ENCODE results near the gene PKLR.

Gene PKLR

GRCh38 chr1:155272466-155273342, 28.5 kb downstream of the PKLR start:
- no peak for DNase-seq (ENCODE audit: low read depth, low spot score)
- WGBS (ENCODE audit: insufficient coverage, insufficient read length): no CpG with 5 or more reads among the region's 44 CpGs

DNA sequence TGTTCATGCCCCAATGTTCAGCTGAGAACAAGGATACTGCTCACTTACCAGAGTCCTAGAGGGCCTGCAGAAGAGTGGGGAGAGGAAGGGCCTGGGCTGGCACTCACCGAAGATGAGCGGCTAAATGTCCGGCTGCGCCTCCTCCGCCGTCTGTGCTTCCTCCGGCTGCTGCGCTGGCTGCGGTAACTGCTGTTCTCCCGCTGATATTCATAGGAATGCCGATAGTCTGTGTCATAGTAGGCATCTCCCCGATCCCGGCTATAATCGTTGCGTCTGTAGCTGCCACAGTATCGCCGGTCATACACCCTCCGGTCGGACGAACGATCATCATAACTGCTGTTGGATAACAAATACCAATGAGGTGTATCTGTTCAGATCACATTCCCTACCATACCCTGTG, 31.9 kb downstream of the PKLR start:
- WGBS (ENCODE audit: insufficient coverage, insufficient read length): no CpG with 5 or more reads among the region's 21 CpGs
- Histone ChIP-seq H3K27ac (ENCODE audit: low read length) (no peak overlapping the region), H3K4me3 (ENCODE audit: low read length) (no peak overlapping the region), H3K27me3 (ENCODE audit: control insufficient read depth, insufficient read depth, low read length) (no peaks in the 10 kb centered on the region), H3K4me1 (ENCODE audit: control insufficient read depth, insufficient read depth, low read length) (peaks cover 3% of the 10 kb centered on the region; the same call in 1 of the 2 replicates), H3K36me3 (ENCODE audit: control insufficient read depth, insufficient read depth, low read length) (peaks cover 48% of the 10 kb centered on the region), H3K9me3 (ENCODE audit: control insufficient read depth, insufficient read depth, low read length) (no peaks in the 10 kb centered on the region)
- no peak for DNase-seq (ENCODE audit: low read depth, low spot score)

More at GRCh38 chr1:155272466-155273342, 28.5 kb downstream of the PKLR start:
- Histone ChIP-seq H3K27me3 (ENCODE audit: control insufficient read depth, insufficient read depth, low read length) (no peaks in the 10 kb centered on the region), H3K9me3 (ENCODE audit: control insufficient read depth, insufficient read depth, low read length) (no peaks in the 10 kb centered on the region), H3K27ac (ENCODE audit: low read length) (no peak overlapping the region), H3K36me3 (ENCODE audit: control insufficient read depth, insufficient read depth, low read length) (peaks cover 28% of the 10 kb centered on the region), H3K4me1 (ENCODE audit: control insufficient read depth, insufficient read depth, low read length) (peaks cover 3% of the 10 kb centered on the region; the same call in 1 of the 2 replicates), H3K4me3 (ENCODE audit: low read length) (peak overlapping the region; percentile 100)

DNA sequence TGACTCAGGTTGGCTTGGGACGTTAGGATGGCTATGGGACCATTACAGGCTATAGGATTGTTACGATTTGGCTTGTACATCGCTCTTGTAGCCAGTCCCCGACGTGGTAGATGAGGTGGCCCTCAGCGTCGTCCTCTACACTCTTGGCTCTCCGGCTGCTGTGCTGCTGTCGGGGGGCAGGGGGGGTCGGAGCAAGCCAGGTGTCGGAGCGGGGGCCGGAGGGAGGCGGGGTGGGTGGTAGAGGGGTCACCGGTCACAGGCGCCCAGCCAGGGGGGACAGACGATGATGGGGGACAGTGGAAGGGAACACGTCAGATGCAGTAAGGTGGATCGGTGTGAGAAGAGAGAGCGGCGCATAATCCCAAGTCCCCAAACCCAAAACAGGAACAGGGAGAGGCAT, 32.6 kb downstream of the PKLR start:
- Histone ChIP-seq H3K4me3 (ENCODE audit: low read length) (no peak overlapping the region), H3K4me1 (ENCODE audit: control insufficient read depth, insufficient read depth, low read length) (peaks cover under 1% of the 10 kb centered on the region; the same call in 1 of the 2 replicates), H3K9me3 (ENCODE audit: control insufficient read depth, insufficient read depth, low read length) (no peaks in the 10 kb centered on the region), H3K27ac (ENCODE audit: low read length) (no peak overlapping the region), H3K36me3 (ENCODE audit: control insufficient read depth, insufficient read depth, low read length) (peaks cover 54% of the 10 kb centered on the region), H3K27me3 (ENCODE audit: control insufficient read depth, insufficient read depth, low read length) (no peaks in the 10 kb centered on the region)
- WGBS (ENCODE audit: insufficient coverage, insufficient read length): no CpG with 5 or more reads among the region's 21 CpGs
- no peak for DNase-seq (ENCODE audit: low read depth, low spot score)

DNA sequence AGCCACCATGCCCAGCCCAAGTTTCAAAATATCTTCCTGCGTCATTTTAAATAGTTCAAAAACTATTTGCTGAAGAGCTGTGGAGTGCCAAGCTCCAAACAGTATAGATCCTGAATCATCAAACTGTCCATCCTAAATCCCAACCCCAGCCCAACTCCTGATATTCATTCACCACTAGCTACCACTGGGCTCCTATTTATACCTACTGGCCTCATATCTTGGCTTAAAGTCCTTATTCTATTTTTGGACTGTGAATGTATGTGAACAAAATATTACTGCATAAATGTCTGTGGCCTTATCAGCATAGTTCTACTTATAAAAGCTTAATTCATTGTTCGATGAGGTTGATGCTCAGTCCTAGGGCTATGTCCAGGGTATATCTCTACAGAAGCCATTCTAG, 33.9 kb downstream of the PKLR start:
- Histone ChIP-seq H3K4me1 (ENCODE audit: control insufficient read depth, insufficient read depth, low read length) (no peaks in the 10 kb centered on the region), H3K27me3 (ENCODE audit: control insufficient read depth, insufficient read depth, low read length) (no peaks in the 10 kb centered on the region), H3K4me3 (ENCODE audit: low read length) (no peak overlapping the region), H3K9me3 (ENCODE audit: control insufficient read depth, insufficient read depth, low read length) (no peaks in the 10 kb centered on the region), H3K27ac (ENCODE audit: low read length) (no peak overlapping the region), H3K36me3 (ENCODE audit: control insufficient read depth, insufficient read depth, low read length) (peaks cover 61% of the 10 kb centered on the region)
- DNase-seq (ENCODE audit: low read depth, low spot score): no peak
- no CpG with 5 or more reads among the region's 2 CpGs for WGBS (ENCODE audit: insufficient coverage, insufficient read length)

DNA sequence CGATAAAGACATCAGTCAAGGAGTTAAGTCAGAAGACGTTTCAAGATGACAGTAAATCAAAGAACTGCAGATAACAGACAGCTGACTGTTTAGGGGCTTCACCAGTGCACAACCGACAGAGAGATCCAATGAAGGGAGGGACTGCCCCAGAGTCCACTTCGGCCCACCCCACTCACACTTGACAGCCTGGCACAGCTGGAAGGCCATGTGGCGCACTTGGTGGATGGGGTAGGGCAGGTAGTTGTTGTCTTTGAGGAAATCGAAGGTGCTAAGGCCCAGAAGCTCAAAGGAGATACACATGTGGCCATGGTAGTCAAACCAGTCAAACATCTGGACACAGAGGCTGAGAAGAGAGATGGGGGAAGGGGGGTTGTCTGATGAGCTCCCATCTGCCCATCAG, 34.7 kb downstream of the PKLR start:
- no peaks in the 10 kb centered on the region for H3K9me3 ChIP-seq (ENCODE audit: control insufficient read depth, insufficient read depth, low read length)
- WGBS (ENCODE audit: insufficient coverage, insufficient read length): no CpG with 5 or more reads among the region's 6 CpGs
- no peak overlapping the region for H3K27ac ChIP-seq (ENCODE audit: low read length)
- H3K27me3 ChIP-seq (ENCODE audit: control insufficient read depth, insufficient read depth, low read length): no peaks in the 10 kb centered on the region
- DNase-seq (ENCODE audit: low read depth, low spot score): no peak
- no peak overlapping the region for H3K4me3 ChIP-seq (ENCODE audit: low read length)
- H3K36me3 ChIP-seq (ENCODE audit: control insufficient read depth, insufficient read depth, low read length): peaks cover 61% of the 10 kb centered on the region
- 0 out of 2 replicates have a peak, but pooled peaks cover under 1% of the 10 kb centered on the region for H3K4me1 ChIP-seq (ENCODE audit: control insufficient read depth, insufficient read depth, low read length)

DNA sequence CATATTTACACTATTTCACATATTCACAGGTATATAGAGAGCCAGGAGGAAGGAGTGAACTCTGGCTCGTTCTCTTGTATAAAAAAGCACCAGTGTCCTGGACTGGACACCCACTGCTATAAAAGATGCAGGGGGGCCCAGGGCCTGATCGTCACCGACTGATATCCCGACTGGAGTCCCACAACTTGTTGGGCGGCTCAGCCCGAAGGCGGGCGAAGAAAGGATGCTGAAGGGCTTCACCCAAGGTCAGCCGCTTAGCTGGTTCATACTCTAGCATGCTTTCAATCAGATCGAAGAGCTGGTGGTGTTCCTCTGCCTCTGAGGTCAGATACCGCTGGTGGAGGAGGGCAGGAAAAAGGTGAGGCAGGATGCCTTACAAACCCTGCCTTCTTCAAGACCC, 38.2 kb downstream of the PKLR start:
- peaks cover 37% of the 10 kb centered on the region for H3K36me3 ChIP-seq (ENCODE audit: control insufficient read depth, insufficient read depth, low read length)
- no peaks in the 10 kb centered on the region for H3K9me3 ChIP-seq (ENCODE audit: control insufficient read depth, insufficient read depth, low read length)
- no peaks in the 10 kb centered on the region for H3K27me3 ChIP-seq (ENCODE audit: control insufficient read depth, insufficient read depth, low read length)
- H3K27ac ChIP-seq (ENCODE audit: low read length): no peak overlapping the region
- 0 out of 2 replicates have a peak, but pooled peaks cover 3% of the 10 kb centered on the region for H3K4me1 ChIP-seq (ENCODE audit: control insufficient read depth, insufficient read depth, low read length)
- DNase-seq (ENCODE audit: low read depth, low spot score): no peak
- WGBS (ENCODE audit: insufficient coverage, insufficient read length): no CpG with 5 or more reads among the region's 11 CpGs
- H3K4me3 ChIP-seq (ENCODE audit: low read length): no peak overlapping the region

- 0 out of 2 replicates have a peak, but pooled peaks cover 3% of the 10 kb centered on the region for H3K4me1 ChIP-seq (ENCODE audit: control insufficient read depth, insufficient read depth, low read length)
- no peaks in the 10 kb centered on the region for H3K27me3 ChIP-seq (ENCODE audit: control insufficient read depth, insufficient read depth, low read length)
- no peak within 1 kb of the TSS for H3K27ac ChIP-seq (ENCODE audit: low read length)
- peaks cover 28% of the 10 kb centered on the region for H3K36me3 ChIP-seq (ENCODE audit: control insufficient read depth, insufficient read depth, low read length)
- H3K9me3 ChIP-seq (ENCODE audit: control insufficient read depth, insufficient read depth, low read length): no peaks in the 10 kb centered on the region
- WGBS (ENCODE audit: insufficient coverage, insufficient read length): no CpG with 5 or more reads among the region's 47 CpGs
- DNase-seq (ENCODE audit: low read depth, low spot score): peak; percentile 99
- H3K4me3 ChIP-seq (ENCODE audit: low read length): peak within 1 kb of the TSS; percentile 71
Observed at GRCh38 chr1:155261852-155262673, 39.2 kb downstream of the PKLR start, which contains the start of gene SCAMP3. SCAMP3 (minus strand) TSS chr1:155262360; CDS start chr1:155262151, 209 bp downstream.

GRCh38 chr1:155261493-155261851, 39.8 kb downstream of the PKLR start:
- H3K36me3 ChIP-seq (ENCODE audit: control insufficient read depth, insufficient read depth, low read length): peaks cover 23% of the 10 kb centered on the region
- DNase-seq (ENCODE audit: low read depth, low spot score): no peak
- no CpG with 5 or more reads among the region's 9 CpGs for WGBS (ENCODE audit: insufficient coverage, insufficient read length)

DNA sequence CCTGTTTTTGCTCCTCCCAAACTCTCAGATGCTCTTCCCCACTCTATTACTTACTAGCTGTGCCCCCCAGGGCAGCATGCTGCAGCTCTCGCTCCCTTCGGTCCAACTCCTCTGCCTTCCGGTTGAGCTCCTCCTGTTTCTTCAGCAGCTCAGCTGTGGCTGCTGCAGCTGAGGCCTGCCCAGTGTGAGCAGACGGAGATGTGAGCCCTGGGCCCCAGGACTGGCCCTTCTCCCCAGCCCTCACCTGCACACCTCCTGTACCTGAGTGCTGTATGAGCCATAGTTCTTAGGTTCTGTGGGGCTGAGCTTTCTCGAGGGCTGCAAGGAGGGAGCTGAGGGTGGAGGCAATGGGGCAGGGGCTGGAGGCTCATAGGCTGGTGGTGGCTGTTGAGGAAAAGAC, 41.0 kb downstream of the PKLR start:
- WGBS (ENCODE audit: insufficient coverage, insufficient read length): no CpG with 5 or more reads among the region's 5 CpGs
- DNase-seq (ENCODE audit: low read depth, low spot score): no peak
- Histone ChIP-seq H3K4me3 (ENCODE audit: low read length) (no peak overlapping the region), H3K36me3 (ENCODE audit: control insufficient read depth, insufficient read depth, low read length) (peaks cover 17% of the 10 kb centered on the region; the same call in 1 of the 2 replicates), H3K4me1 (ENCODE audit: control insufficient read depth, insufficient read depth, low read length) (0 out of 2 replicates have a peak, but pooled peaks cover 3% of the 10 kb centered on the region), H3K27me3 (ENCODE audit: control insufficient read depth, insufficient read depth, low read length) (no peaks in the 10 kb centered on the region), H3K9me3 (ENCODE audit: control insufficient read depth, insufficient read depth, low read length) (no peaks in the 10 kb centered on the region), H3K27ac (ENCODE audit: low read length) (no peak overlapping the region)

More at GRCh38 chr1:155261493-155261851, 39.8 kb downstream of the PKLR start:
- peak overlapping the region; percentile 71 for H3K4me3 ChIP-seq (ENCODE audit: low read length)
- H3K9me3 ChIP-seq (ENCODE audit: control insufficient read depth, insufficient read depth, low read length): no peaks in the 10 kb centered on the region
- H3K4me1 ChIP-seq (ENCODE audit: control insufficient read depth, insufficient read depth, low read length): 0 out of 2 replicates have a peak, but pooled peaks cover 3% of the 10 kb centered on the region
- no peaks in the 10 kb centered on the region for H3K27me3 ChIP-seq (ENCODE audit: control insufficient read depth, insufficient read depth, low read length)
- no peak overlapping the region for H3K27ac ChIP-seq (ENCODE audit: low read length)
